ENCODE results near the gene TAC3.
"Not testable (repeated sequence)": the region's sequence is repeated elsewhere in the genome, so short reads cannot be mapped to it uniquely, and the experiment has no call there.

The TAC3 gene

DNA sequence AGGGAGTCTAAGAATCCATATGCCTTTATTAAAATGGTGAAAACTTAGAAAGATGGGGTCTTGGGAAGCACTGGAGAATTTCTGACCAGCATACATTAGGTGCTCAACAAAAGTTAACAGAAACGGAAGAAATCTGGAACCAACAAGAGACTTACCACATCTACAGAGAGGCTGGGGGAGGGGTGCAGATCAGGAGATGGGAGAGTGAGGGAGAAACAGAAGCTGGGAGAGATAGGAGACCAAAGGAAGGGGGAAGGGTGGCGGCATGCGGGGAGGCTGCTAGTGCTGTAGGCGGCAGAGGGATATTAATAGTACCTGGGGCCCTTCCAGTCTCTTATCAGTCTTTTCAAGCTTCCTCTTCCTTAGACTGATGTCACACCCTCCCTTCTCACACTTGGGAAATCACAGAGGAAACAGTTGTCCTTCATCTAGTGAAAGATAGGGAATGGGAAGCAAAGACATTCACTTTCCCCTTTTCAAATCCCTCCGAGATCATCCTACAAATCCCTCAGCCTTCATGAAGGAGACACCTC lies 28.1 kb downstream of the TAC3 start:
- TF ChIP-seq, protein P1, sequence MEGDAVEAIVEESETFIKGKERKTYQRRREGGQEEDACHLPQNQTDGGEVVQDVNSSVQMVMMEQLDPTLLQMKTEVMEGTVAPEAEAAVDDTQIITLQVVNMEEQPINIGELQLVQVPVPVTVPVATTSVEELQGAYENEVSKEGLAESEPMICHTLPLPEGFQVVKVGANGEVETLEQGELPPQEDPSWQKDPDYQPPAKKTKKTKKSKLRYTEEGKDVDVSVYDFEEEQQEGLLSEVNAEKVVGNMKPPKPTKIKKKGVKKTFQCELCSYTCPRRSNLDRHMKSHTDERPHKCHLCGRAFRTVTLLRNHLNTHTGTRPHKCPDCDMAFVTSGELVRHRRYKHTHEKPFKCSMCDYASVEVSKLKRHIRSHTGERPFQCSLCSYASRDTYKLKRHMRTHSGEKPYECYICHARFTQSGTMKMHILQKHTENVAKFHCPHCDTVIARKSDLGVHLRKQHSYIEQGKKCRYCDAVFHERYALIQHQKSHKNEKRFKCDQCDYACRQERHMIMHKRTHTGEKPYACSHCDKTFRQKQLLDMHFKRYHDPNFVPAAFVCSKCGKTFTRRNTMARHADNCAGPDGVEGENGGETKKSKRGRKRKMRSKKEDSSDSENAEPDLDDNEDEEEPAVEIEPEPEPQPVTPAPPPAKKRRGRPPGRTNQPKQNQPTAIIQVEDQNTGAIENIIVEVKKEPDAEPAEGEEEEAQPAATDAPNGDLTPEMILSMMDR (IDR thresholded peaks at IDR 0.05; ENCODE audit: low read depth, low read length): no peak

DNA sequence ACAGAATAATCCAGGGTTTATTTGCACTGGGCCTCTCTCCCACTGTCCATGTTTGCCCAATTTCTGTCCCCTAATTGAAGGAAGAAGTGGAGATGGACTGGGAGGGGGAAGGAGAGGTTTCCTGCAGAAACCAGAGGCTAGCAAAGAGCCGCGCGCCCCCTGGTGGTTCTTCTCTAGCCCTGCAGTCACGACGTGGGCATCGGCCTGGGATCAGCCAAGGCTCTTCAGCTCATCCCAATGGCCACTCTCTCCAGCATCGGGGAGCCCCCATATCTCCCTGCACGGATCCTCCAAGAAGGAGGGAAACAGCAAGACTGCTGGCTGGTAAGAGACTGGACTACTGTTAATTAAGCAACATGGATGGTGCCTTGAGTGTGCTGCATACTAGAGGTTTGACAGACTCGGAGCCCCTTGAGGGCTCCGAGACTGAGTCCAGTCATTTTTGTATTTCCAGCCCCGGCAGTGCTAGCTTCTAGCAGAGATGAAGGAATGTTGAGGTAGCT lies 28.7 kb downstream of the TAC3 start:
- no peak overlapping the region for H3K4me3 ChIP-seq (ENCODE audit: low read depth, low read length)
- TF ChIP-seq, protein P1 (IDR thresholded peaks at IDR 0.05; ENCODE audit: low read depth, low read length): peak; percentile 87

More for the DNA sequence above, 28.1 kb downstream of the TAC3 start:
- no peak overlapping the region for H3K4me3 ChIP-seq (ENCODE audit: low read depth, low read length)

DNA sequence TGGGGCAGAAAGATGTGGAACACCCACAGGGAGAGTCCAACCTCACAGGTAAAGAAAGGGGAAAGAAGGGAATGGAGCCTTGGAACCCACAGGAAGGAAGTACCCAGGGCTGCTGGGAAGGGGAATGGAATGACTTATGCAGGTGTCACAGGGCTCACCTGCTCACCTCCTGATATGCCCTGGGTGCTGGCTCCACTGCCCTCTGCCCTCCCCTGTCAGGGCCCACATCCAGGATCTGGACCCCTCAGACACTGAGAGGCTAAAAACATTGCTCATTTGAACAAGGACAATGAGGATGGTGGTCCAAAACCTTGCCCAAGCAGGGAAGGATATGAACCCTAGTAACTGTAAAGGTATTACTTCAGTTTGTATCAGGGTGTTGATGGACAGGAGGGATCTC lies 29.3 kb downstream of the TAC3 start:
- TF ChIP-seq, protein P1 (IDR thresholded peaks at IDR 0.05; ENCODE audit: low read depth, low read length): no peak

DNA sequence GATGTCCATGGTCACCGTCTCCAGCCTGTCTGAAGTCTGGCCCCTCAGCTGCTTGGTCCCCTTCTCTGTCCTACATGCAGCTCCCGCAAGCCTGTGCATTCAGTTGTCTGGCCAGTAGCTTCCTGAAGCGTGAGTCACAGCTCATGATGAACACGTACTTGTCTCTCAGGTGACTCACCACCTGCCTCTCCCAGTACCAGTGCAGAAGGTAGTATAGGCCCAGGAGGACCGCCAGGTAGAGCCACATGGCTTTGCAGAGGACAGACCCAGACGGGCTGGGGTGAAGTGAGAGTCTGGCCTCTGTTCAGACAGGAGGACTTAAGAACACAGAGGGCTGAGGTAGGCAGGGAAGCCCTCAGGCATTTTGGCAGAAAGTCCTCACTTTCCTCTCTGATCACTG lies 30.6 kb downstream of the TAC3 start:
- not testable (repeated sequence) for H3K4me3 ChIP-seq (ENCODE audit: low read depth, low read length)

More for the DNA sequence above, 29.3 kb downstream of the TAC3 start:
- H3K4me3 ChIP-seq (ENCODE audit: low read depth, low read length): no peak overlapping the region

DNA sequence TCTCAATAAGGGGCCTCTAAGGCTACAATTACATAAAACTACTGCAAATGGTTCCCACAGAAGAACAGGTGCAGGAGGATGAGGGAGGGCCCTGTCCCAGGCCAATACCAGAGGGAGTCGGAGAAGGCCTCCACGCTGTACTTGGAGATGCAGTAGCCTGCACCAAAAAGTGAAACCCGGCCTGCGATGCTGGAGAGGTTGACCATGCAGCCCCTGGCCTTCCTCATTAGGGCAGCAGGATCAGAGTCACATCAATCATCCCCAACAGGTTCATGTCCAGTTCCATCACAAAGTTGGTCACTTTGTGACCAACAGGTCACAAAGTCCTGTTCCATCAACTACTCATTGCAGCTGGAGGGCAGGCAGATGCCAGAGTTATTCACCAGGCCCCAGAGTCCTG lies 32.9 kb downstream of the TAC3 start:
- TF ChIP-seq, protein P1 (IDR thresholded peaks at IDR 0.05; ENCODE audit: low read depth, low read length): no peak
- H3K4me3 ChIP-seq (ENCODE audit: low read depth, low read length): no peak overlapping the region

DNA sequence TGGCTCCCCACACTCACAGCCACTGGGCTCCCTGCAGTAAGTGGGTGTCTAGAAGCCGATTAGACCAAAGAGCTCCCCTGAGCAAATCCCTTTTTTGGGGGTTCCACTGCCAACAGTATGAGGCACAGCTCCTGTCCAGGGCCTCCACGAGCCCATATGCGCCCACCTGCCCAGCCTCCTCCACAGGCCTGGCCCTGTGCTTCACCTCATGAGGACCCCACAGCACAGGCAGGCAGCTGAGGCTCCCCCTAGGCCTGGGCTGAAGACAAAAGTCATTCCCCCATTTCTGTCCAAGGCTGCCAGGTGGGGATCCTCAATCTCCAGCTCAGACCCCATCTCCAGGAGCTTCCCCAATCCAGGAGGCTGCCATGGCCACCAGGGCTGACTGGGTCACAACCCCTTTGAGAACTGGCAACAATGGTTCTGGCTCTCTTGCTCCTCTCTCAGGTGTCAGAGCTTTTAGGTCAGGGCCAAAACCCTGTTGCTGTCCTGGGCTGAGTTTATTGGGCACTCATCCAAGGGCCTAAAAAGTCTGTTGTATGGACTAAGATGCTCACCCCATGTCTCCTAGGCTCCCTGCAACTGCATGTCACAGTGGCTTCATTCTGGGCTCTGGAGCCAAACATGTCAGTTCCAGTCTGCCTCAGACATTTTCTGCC lies 33.6 kb downstream of the TAC3 start:
- H3K4me3 ChIP-seq (ENCODE audit: low read depth, low read length): not testable (repeated sequence)

DNA sequence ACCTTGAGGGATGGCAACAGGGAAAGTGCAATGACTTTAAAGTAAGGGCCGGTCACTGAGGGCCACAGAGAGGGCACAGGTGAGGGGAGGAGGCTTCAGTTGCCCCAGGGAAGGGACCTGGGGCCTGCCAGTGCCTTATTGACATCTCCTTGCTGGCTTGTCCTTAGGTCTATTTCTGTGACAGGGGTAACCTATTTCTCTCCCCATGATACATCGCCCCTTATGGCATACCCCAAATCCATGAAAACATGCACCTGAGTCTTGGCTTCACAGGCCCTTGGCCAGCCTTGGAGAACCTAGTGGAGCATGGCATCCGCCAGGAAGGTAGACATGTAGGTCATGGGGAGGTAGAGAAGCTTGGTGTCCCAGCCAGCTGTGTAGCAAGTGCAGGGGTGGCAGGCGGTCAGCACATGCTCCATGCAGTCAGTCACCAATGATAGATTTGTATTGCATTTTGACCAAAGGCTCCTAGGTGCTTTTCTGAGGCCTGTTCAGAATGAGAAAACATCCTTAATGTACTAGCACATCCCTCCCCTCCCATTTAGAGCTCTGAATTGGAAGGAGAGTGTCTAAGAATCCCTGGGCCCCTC lies 35.3 kb downstream of the TAC3 start:
- H3K4me3 ChIP-seq (ENCODE audit: low read depth, low read length): no peak overlapping the region
- TF ChIP-seq, protein P1 (IDR thresholded peaks at IDR 0.05; ENCODE audit: low read depth, low read length): no peak

DNA sequence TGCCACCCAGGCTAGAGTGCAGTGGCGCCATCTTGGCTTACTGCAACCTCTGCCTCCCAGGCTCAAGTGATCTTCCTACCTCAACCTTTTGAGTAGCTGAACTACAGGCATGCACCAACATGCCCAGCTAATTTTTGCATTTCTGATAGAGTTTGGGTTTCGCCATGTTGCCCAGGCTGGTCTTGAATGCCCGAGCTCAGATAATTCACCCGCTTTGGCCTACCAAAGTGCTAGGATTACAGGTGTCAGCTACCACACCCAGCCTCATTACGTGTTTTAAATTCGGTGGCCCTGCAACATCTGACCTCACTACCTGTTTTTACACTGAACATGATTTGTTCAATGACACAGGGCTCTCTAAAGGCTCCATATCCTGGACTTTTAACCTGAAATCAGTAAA lies 36.1 kb downstream of the TAC3 start:
- TF ChIP-seq, protein P1 (IDR thresholded peaks at IDR 0.05; ENCODE audit: low read depth, low read length): no peak

More for the DNA sequence above, 36.1 kb downstream of the TAC3 start:
- H3K4me3 ChIP-seq (ENCODE audit: low read depth, low read length): no peak overlapping the region
